Mesendoderm (in vitro differentiated cells): ENCODE data around the gene OR10H3.
"Not testable (repeated sequence)": the region's sequence is repeated elsewhere in the genome, so short reads cannot be mapped to it uniquely, and the experiment has no call there.

Source experiments
- DNase-seq: peaks from one replicate; pipeline ENCODE4 v3.0.0; 2013
- H2AK5ac ChIP-seq: 2 replicates; pipeline ENCODE4 v1.6.1; 2013; ENCODE audit warnings: low read length, inconsistent platforms
- H2BK120ac ChIP-seq: 2 replicates; pipeline ENCODE4 v1.6.1; 2013; ENCODE audit warnings: low read depth, mild to moderate bottlenecking, low read length, moderate library complexity, mixed read lengths
- H2BK15ac ChIP-seq: replicated peaks from 2 replicates; pipeline ENCODE4 v1.6.1; 2013; ENCODE audit warnings: low read depth, mild to moderate bottlenecking, moderate library complexity
- H2BK5ac ChIP-seq: 2 replicates; pipeline ENCODE4 v1.6.1; 2013; ENCODE audit warnings: low read length, inconsistent platforms
- H3K18ac ChIP-seq: 2 replicates; pipeline ENCODE4 v1.6.1; 2013; ENCODE audit warnings: mild to moderate bottlenecking, low read length, mixed read lengths
- H3K23ac ChIP-seq: one replicate; pipeline ENCODE4 v1.6.1; 2013; ENCODE audit warnings: low read length
- H3K27ac ChIP-seq: 2 replicates; pipeline ENCODE4 v1.5.1; 2013; ENCODE audit warnings: low read depth, mild to moderate bottlenecking, inconsistent platforms, low read length, moderate library complexity
- H3K27me3 ChIP-seq: 2 replicates; pipeline ENCODE4 v1.6.1; 2013; ENCODE audit warnings: low read length, control low read depth, mild to moderate bottlenecking, inconsistent platforms; ENCODE audit not compliant: insufficient read depth, poor library complexity
- H3K36me3 ChIP-seq: 2 replicates; pipeline ENCODE4 v1.6.1; 2013; ENCODE audit warnings: low read length, inconsistent platforms; ENCODE audit not compliant: control insufficient read depth, insufficient read depth
- H3K4ac ChIP-seq: one replicate; pipeline ENCODE4 v1.6.1; 2013; ENCODE audit warnings: low read depth, mild to moderate bottlenecking, low read length, moderate library complexity
- H3K4me1 ChIP-seq: 2 replicates; pipeline ENCODE4 v1.6.1; 2013; ENCODE audit warnings: low read depth, low read length, inconsistent platforms; ENCODE audit not compliant: control insufficient read depth
- H3K4me2 ChIP-seq: 2 replicates; pipeline ENCODE4 v1.6.1; 2013; ENCODE audit warnings: low read length
- H3K4me3 ChIP-seq: 2 replicates; pipeline ENCODE4 v1.5.1; 2013; ENCODE audit warnings: mild to moderate bottlenecking, low read length
- H3K56ac ChIP-seq: one replicate; pipeline ENCODE4 v1.6.1; 2013; ENCODE audit warnings: low read length
- H3K79me1 ChIP-seq: 2 replicates; pipeline ENCODE4 v1.6.1; 2013; ENCODE audit warnings: low read length, inconsistent platforms
- H3K79me2 ChIP-seq: 2 replicates; pipeline ENCODE4 v1.6.1; 2013; ENCODE audit warnings: mild to moderate bottlenecking, low read length; ENCODE audit not compliant: control insufficient read depth, insufficient read depth
- H3K9ac ChIP-seq: 2 replicates; pipeline ENCODE4 v1.6.1; 2013; ENCODE audit warnings: low read length, inconsistent platforms
- H4K5ac ChIP-seq: one replicate; pipeline ENCODE4 v1.6.1; 2013; ENCODE audit warnings: low read length
- H4K8ac ChIP-seq: one replicate; pipeline ENCODE4 v1.6.1; 2013; ENCODE audit warnings: low read depth, mild to moderate bottlenecking, control low read depth, low read length, moderate library complexity
- WGBS: extraction: QIAGEN DNeasy Blood & Tissue Kit; methylation state at CpG from one replicate; pipeline ENCODE4 v1.1.7; 2013; ENCODE audit warnings: low lambda C conversion rate, missing lambda C conversion rate; ENCODE audit not compliant: insufficient coverage; ENCODE audit errors: extremely low coverage; 5-methylcytosine and 5-hydroxymethylcytosine counted together

The OR10H3 gene

GRCh38 chr19:15779756-15780476 is 42.1 kb downstream of the OR10H3 start:
- no peak overlapping the region for H3K4ac ChIP-seq
- H4K5ac ChIP-seq = no peak overlapping the region
- H3K4me2 ChIP-seq = no peak overlapping the region
- H2BK15ac ChIP-seq = no peak overlapping the region
- H3K4me1 ChIP-seq = no peaks in the 10 kb centered on the region
- H3K36me3 ChIP-seq = no peaks in the 10 kb centered on the region
- no peaks in the 10 kb centered on the region for H3K79me1 ChIP-seq
- no peak overlapping the region for H2BK5ac ChIP-seq
- no peak overlapping the region for H3K9ac ChIP-seq
- H3K56ac ChIP-seq = no peak overlapping the region
- H2AK5ac ChIP-seq = no peak overlapping the region
- no peaks in the 10 kb centered on the region for H3K79me2 ChIP-seq
- no peak overlapping the region for H3K23ac ChIP-seq
- H3K27ac ChIP-seq = no peak overlapping the region
- no peak overlapping the region for H2BK120ac ChIP-seq
- no peak overlapping the region for H4K8ac ChIP-seq
- DNase-seq = no peak
- WGBS = no CpG with 5 or more reads among the region's 10 CpGs
- no peak overlapping the region for H3K4me3 ChIP-seq
- no peak overlapping the region for H3K18ac ChIP-seq
- H3K27me3 ChIP-seq = no peaks in the 10 kb centered on the region

- H3K4ac ChIP-seq = no peak overlapping the region
- no peak overlapping the region for H3K23ac ChIP-seq
- H2BK5ac ChIP-seq = no peak overlapping the region
- H3K79me1 ChIP-seq = no peaks in the 10 kb centered on the region
- H4K8ac ChIP-seq = no peak overlapping the region
- H3K4me2 ChIP-seq = no peak overlapping the region
- no peaks in the 10 kb centered on the region for H3K79me2 ChIP-seq
- H2AK5ac ChIP-seq = no peak overlapping the region
- no peak overlapping the region for H2BK15ac ChIP-seq
- no peaks in the 10 kb centered on the region for H3K27me3 ChIP-seq
- DNase-seq = no peak
- H3K27ac ChIP-seq = no peak overlapping the region
- no peaks in the 10 kb centered on the region for H3K4me1 ChIP-seq
- no peak overlapping the region for H3K18ac ChIP-seq
- no peak overlapping the region for H3K56ac ChIP-seq
- H4K5ac ChIP-seq = no peak overlapping the region
- no peak overlapping the region for H2BK120ac ChIP-seq
- WGBS = no CpG with 5 or more reads among the region's 7 CpGs
- H3K36me3 ChIP-seq = no peaks in the 10 kb centered on the region
- H3K9ac ChIP-seq = no peak overlapping the region
- no peak overlapping the region for H3K4me3 ChIP-seq
Observed at GRCh38 chr19:15780610-15781418, 43.0 kb downstream of the OR10H3 start.

- Histone ChIP-seq H3K18ac (no peak overlapping the region), H3K4ac (no peak overlapping the region), H3K27me3 (no peaks in the 10 kb centered on the region), H3K23ac (no peak overlapping the region), H3K36me3 (no peaks in the 10 kb centered on the region), H2AK5ac (no peak overlapping the region), H3K4me3 (no peak overlapping the region), H3K4me1 (no peaks in the 10 kb centered on the region), H4K5ac (no peak overlapping the region), H2BK120ac (no peak overlapping the region), H3K56ac (no peak overlapping the region), H2BK15ac (no peak overlapping the region), H4K8ac (no peak overlapping the region), H2BK5ac (no peak overlapping the region), H3K9ac (no peak overlapping the region), H3K79me1 (no peaks in the 10 kb centered on the region), H3K27ac (no peak overlapping the region), H3K4me2 (no peak overlapping the region), H3K79me2 (no peaks in the 10 kb centered on the region)
- DNase-seq = no peak
- no CpG with 5 or more reads among the region's 5 CpGs for WGBS
Observed at GRCh38 chr19:15781661-15782060, 43.9 kb downstream of the OR10H3 start.

- Histone ChIP-seq H2BK120ac (no peak overlapping the region), H3K4me3 (no peak overlapping the region), H3K4me2 (no peak overlapping the region), H2BK5ac (no peak overlapping the region), H3K18ac (no peak overlapping the region), H3K4me1 (no peaks in the 10 kb centered on the region), H3K4ac (no peak overlapping the region), H2BK15ac (no peak overlapping the region), H4K5ac (no peak overlapping the region), H3K36me3 (no peaks in the 10 kb centered on the region), H2AK5ac (no peak overlapping the region), H3K27ac (no peak overlapping the region), H4K8ac (no peak overlapping the region), H3K79me1 (no peaks in the 10 kb centered on the region), H3K23ac (no peak overlapping the region), H3K79me2 (no peaks in the 10 kb centered on the region), H3K27me3 (no peaks in the 10 kb centered on the region), H3K9ac (no peak overlapping the region), H3K56ac (no peak overlapping the region)
- DNase-seq = no peak
- WGBS = no CpG with 5 or more reads among the region's 3 CpGs
Observed at GRCh38 chr19:15782211-15782610, 44.4 kb downstream of the OR10H3 start.

GRCh38 chr19:15782896-15783295 is 45.1 kb downstream of the OR10H3 start:
- H3K36me3 ChIP-seq, H3K4me2 ChIP-seq, H4K5ac ChIP-seq, H3K23ac ChIP-seq, H3K27ac ChIP-seq, H4K8ac ChIP-seq, H3K4me3 ChIP-seq, H2BK5ac ChIP-seq, DNase-seq, H3K4me1 ChIP-seq, H2BK120ac ChIP-seq, H3K18ac ChIP-seq, H3K4ac ChIP-seq, H3K9ac ChIP-seq, H3K27me3 ChIP-seq, H3K79me2 ChIP-seq, H3K79me1 ChIP-seq, H2AK5ac ChIP-seq, H3K56ac ChIP-seq, H2BK15ac ChIP-seq: not testable (repeated sequence)
- WGBS = no CpG with 5 or more reads among the region's 7 CpGs
